HG02840 (cell line): ENCODE measurements around the gene KIAA1328.
"Not testable (repeated sequence)": the region's sequence is repeated elsewhere in the genome, so short reads cannot be mapped to it uniquely, and the experiment has no call there.

Experiments
- ATAC-seq: cut with Tn5 transposase; IDR thresholded peaks from one replicate; pipeline ENCODE4 v1.9.1; 2021; ENCODE audit warnings: mild to moderate bottlenecking, moderate library complexity, moderate number of reproducible peaks; ENCODE audit not compliant: unreplicated experiment, low FRiP score

Gene KIAA1328

GRCh38 chr18:36873826-36874225 is 44.9 kb downstream of the KIAA1328 start:
- not testable (repeated sequence) for ATAC-seq

- ATAC-seq = not testable (repeated sequence)
These were observed 50.9 kb downstream of the KIAA1328 start for GRCh38 chr18:36879796-36880195.

DNA sequence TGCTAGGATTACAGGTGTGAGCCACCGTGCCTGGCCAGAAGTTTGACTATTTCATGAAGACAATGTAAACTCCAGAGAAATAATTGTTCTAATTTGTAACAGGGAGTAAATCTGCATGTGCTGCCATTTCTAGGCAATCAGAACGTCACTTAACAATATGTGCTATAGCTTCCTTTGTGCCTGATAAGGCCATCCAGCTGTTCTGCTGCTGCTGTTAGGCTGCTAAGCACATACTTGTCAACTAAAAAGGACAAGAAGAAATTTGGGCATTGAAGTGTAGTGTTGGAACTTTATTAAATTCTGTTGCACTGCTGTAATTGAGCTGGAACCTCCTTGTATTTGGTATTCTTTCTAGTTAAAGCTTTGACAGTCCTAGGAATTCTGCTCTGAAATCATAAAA is 57.1 kb downstream of the KIAA1328 start:
- no peak for ATAC-seq

DNA sequence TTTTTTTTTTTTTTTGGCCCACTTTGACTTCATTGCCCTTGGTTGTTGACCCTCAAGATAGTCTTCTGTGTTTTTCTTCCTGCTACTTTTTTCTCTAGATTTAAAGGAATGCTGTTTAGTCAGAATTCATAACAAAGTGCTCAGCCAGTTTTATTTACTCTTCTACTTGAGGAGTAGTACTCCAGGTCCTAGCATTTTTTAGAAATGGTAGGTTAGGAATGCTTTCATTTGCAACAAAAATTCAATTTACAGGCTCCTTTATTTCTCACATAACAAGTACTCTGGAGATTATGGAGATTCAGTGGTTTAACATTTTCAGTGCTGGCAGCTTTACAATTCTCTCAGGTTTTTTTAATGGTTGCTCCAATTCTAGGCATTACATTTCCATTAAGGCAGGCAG is 58.2 kb downstream of the KIAA1328 start:
- ATAC-seq = no peak

DNA sequence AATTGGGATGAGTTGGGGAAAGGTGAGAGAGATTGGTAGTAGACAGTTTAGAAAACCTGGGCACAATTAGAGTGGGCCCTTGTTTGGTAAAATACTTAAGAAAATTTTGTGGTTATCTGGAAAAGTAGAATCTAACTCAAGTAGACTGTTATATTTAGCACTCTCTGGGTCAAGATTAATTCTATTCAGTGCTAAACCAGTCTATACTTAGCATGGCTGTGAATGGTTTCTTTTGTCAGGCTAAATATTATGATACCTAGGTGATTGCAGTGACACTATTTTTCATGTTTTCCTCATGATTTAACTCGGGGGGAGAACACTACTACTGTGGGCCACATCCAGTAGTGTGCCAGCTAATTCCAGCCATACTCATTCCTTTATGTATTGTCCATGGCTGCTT is 58.9 kb downstream of the KIAA1328 start:
- no peak for ATAC-seq

DNA sequence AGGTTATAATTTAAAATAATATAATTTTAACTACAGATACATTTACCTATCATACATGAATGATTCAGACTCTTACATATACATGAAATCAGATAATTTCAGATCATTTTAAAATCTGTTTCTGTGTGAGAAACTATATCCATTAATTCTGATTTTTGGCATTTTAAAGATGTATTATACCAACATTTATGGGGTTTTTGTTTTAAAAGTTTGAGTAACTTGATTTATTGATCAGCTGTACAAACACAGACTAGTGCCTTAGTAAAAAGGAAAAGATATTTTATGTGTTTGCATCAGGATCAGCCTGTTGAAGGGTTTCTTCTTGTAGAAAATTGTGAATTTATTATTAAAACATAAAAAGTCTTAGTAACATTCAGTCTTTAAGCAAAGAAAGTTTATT is 59.9 kb downstream of the KIAA1328 start:
- no peak for ATAC-seq

GRCh38 chr18:36889321-36889720 is 60.4 kb downstream of the KIAA1328 start:
- ATAC-seq = no peak

DNA sequence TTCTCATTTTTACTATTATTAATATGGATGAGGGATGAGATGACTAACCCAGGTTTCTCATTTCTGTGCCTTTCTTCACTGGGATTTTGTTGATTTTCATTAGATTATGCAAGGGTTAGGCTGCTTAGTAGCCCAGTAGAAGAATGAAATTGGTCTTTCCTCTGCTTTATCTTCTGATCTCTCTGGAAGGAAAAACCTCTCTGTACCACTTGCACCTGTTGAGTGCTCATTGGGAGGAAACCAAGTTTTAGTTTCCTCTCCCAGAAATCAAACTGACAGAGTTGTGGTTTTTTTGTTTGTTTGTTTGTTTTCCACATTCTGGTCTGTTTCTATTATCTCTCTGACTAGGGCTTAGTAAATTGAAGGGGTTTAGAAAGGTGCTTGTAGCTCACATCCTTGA is 60.8 kb downstream of the KIAA1328 start:
- ATAC-seq = no peak

DNA sequence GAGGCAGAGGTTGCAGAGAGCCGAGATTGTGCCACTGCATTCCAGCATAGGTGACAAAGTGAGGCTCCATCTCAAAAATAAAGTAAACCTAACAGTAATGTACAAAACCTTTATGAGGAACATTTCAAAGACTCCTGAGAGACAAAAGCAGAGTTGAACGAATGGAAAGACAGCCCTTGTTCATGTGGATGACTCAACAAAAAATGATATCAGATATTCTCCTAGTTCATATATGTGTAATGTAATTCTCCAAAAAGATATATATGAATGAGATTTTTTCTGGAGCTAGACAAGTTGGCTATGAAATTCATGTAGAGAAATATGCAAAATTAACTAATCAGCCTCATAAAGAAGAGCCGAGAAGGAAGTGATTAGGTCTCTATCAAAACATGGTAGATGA is 61.7 kb downstream of the KIAA1328 start:
- ATAC-seq = no peak

DNA sequence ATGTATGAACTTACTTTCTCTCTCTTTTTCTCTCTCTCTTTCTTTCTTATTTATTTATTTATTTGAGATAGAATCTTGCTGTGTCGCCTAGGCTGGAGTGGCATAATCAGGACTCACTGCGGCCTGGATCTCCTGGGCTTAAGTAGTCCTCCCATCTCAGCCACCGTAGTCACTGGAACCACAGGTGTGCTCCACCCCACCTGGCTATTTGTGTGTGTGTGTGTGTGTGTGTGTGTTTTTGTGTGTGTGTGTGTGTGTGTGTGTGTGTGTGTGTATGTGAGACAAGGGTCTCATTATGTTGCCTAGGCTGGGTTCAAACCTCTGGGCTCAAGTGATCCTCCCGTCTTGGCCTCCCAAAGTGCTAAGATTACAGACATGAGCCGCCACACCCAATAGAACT is 64.3 kb downstream of the KIAA1328 start:
- ATAC-seq = no peak

DNA sequence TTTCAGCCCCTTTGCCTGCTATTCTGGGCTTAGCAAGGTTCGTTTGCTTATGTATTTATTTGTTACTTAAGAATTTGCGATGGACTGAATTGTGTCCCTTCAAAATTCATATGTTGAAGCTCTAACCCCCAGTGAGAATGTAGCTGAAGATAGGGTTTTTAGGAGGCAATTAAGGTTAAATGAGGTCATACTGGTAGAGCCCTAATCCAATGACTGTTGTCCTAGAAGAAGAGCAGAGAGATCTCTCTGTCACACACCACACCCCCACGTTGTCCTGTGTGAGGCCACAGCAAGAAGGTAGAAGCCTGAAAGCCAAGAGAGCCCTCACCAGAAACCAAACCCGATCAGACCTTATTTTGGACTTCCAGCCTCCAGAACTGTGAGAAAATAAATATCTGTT is 66.7 kb downstream of the KIAA1328 start:
- no peak for ATAC-seq

DNA sequence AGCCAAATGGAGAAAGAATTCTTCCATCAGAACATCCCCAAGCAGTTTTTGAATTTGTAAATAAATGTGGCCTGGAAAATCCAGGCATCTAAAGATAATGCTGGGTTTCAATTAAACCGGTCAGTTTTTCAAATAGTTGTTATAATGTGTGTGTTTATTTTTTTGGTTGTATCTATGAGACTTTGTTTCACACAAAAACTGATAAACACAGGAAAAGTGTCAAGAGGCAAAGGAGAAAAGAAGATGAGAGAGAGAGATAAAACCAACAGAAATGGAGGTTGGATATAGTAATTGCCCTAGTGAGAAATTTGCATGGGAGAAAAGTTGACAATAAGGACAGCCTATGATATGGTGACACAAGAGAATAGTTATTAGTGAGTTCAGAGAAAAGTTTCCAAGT is 68.3 kb downstream of the KIAA1328 start:
- ATAC-seq = no peak

GRCh38 chr18:36899289-36899688 is 70.4 kb downstream of the KIAA1328 start:
- ATAC-seq = no peak

- no peak for ATAC-seq
These were observed 71.5 kb downstream of the KIAA1328 start for GRCh38 chr18:36900466-36900865.

- ATAC-seq = no peak
These were observed 72.4 kb downstream of the KIAA1328 start for GRCh38 chr18:36901277-36901701.

DNA sequence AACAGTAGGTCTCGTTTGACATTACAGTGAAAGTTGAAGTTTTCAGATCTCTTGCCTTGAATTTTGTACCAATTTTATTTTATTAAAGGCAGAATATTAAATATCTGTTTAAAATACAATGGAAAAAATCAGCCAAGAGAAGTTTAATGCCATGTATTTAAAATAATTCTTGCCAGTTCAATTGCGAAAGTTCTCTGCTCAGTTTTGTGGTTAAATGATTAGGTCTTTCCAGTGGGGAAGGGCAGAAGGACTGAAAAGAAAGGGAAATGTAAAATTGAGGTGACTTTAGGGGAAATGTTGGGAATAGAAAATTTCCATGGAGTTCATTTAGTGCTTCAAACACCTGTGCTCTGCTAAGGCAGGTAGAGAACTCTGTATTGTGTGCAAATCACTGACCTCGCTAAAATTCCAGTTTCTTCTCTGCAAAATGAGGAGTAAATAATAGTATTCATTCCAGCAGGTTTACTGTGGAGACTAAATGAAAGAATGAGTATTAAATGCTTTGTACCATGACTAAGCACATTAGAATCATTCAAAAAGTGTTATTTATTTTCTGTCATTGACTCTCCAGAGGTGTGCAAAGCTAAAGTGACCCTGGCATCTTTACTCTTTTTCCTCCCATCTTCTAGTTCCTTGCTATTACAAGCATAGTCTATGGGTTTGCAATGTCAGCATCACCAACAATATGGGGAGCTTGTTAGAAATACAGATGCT is 74.4 kb downstream of the KIAA1328 start:
- no peak for ATAC-seq

DNA sequence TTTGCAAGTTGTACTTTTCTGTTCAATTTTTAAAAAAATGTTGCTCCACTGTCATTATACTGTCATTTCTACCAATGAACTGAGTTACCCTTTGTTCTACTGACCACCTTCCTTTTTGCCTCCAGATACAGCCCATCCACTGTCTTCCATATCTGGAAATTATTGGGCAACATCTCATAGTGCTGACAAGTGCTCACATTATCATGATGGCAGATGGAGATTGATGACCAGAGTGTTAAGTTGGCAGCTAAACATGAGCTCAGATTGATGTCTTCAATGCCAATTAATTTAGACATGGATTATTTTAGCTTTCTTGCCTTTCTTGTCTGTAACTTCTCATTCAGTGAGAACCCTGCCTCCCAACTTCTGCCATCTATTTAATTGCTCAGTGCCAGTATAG is 76.6 kb downstream of the KIAA1328 start:
- ATAC-seq = no peak

- not testable (repeated sequence) for ATAC-seq
These were observed 80.4 kb downstream of the KIAA1328 start for GRCh38 chr18:36909282-36909681.

DNA sequence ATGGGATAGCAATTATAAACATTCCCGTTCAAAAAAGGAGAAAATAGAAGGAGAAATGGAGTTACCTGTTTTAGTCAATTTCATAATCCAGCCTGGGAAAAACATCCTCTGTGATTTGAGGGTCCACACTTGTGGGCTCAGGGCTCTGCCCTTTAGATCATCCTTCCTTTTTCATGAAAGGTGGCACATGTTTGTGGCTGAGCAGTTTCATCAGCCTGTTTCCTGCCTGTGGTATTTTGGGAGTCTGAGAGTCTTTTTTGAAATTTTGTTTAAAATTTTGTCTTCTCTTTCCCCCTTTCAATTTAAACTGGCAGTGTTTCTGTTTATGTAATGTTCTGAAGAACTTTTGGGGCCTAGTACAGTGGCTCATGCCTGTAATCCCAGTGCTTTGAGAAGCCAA is 84.0 kb downstream of the KIAA1328 start:
- no peak for ATAC-seq

GRCh38 chr18:36917907-36918306 is 89.0 kb downstream of the KIAA1328 start:
- no peak for ATAC-seq

DNA sequence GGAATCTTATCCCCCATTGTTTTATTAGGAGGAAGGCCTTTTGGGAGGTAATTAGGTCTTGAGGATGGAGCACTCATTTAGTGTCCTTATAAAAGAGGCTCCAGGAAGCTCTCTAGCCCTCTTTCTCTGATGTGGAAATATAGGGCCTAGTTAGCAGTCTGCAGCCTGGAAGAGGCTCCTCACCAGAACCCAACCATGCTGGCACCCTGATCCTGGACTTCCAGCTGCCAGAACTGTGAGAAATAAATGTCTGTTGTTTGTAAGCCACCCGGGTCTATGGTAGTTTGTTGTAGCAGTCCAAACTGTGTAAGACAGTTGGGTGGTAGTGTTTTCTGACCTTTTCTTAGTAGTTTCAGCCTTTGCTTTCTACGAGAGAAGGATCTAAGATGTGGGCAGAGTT is 100.7 kb downstream of the KIAA1328 start:
- no peak for ATAC-seq

GRCh38 chr18:36931106-36931505 is 102.2 kb downstream of the KIAA1328 start:
- ATAC-seq = no peak

GRCh38 chr18:36933552-36933951 is 104.6 kb downstream of the KIAA1328 start:
- ATAC-seq = no peak
